Stimulated activated CD4-positive, alpha-beta T cell treated with anti-CD3 and anti-CD28 coated beads, Interleukin-15, amount 100 ng/mL, for 1 hour (primary cell): ENCODE results near the gene ASCC1.
"Not testable (repeated sequence)": the region's sequence is repeated elsewhere in the genome, so short reads cannot be mapped to it uniquely, and the experiment has no call there.

Experiments
- DNase-seq, 2 donors: peaks; one replicate each; pipeline ENCODE4 v3.0.0-alpha.2; 2020; ENCODE audit warnings: low read depth in 1 of 2, low spot score in 1 of 2

Gene ASCC1

GRCh38 chr10:72249176-72249862 is 33.2 kb upstream of the ASCC1 start:
- not testable (repeated sequence) for DNase-seq

- DNase-seq: peak; percentile 27 to 31
Measured at GRCh38 chr10:72248468-72249151, 32.5 kb upstream of the ASCC1 start.

- DNase-seq: no peak
Measured at GRCh38 chr10:72245949-72246525, 30.0 kb upstream of the ASCC1 start.

- no peak for DNase-seq
Measured at GRCh38 chr10:72244573-72245038, 28.5 kb upstream of the ASCC1 start.

GRCh38 chr10:72243822-72244437 is 27.9 kb upstream of the ASCC1 start:
- DNase-seq: no peak

GRCh38 chr10:72242675-72243074 is 26.6 kb upstream of the ASCC1 start:
- no peak for DNase-seq

- no peak for DNase-seq
Measured at GRCh38 chr10:72241691-72242252, 25.7 kb upstream of the ASCC1 start.

GRCh38 chr10:72240371-72240770 is 24.3 kb upstream of the ASCC1 start:
- no peak for DNase-seq

GRCh38 chr10:72239409-72239808 is 23.3 kb upstream of the ASCC1 start:
- no peak for DNase-seq

GRCh38 chr10:72238392-72239175 is 22.5 kb upstream of the ASCC1 start:
- DNase-seq: no peak

GRCh38 chr10:72235544-72236279 is 19.6 kb upstream of the ASCC1 start:
- DNase-seq: no peak

GRCh38 chr10:72234560-72235095 is 18.6 kb upstream of the ASCC1 start:
- no peak for DNase-seq

- no peak for DNase-seq
Measured at GRCh38 chr10:72233621-72234020, 17.5 kb upstream of the ASCC1 start.

- DNase-seq: no peak
Measured at GRCh38 chr10:72229261-72230251, 13.5 kb upstream of the ASCC1 start.

- DNase-seq: no peak
Measured at GRCh38 chr10:72228318-72228751, 12.3 kb upstream of the ASCC1 start.

- DNase-seq: no peak
Measured at GRCh38 chr10:72227826-72228225, 11.8 kb upstream of the ASCC1 start.

GRCh38 chr10:72226418-72227027 is 10.4 kb upstream of the ASCC1 start:
- DNase-seq: no peak

- not testable (repeated sequence) for DNase-seq
Measured at GRCh38 chr10:72224191-72224590, 8.1 kb upstream of the ASCC1 start.
